ENCODE results near the gene CHST3.

The CHST3 gene

GRCh38 chr10:72061491-72061890 is 97.3 kb downstream of the CHST3 start:
- no peak for DNase-seq

DNA sequence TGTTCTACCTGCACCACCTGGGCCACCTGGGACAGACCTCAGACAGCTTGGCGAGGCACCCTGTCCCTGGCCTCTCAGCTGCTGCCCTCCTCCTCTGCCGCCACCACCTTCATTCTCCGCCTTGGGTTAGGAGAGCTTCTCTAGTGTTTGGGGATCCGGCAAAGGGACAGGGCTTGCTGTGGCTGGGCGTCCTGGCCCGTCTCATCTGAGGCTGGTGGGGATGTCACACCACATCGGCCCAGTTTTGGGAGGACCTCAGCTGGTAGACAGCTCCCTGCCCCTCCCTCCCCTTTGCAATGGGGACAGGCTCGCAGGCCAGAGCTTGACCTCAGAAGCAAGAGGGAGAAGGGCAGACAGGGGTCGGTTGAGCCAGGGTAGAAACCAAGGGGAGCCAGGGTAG is 97.7 kb downstream of the CHST3 start:
- DNase-seq, result no peak

- DNase-seq, result no peak
Observed at GRCh38 chr10:72062382-72062781, 98.2 kb downstream of the CHST3 start.
